HepG2 (cell line): ENCODE results near the gene ZBTB48. TPM values are rescaled to one million over a fixed set of nuclear protein-coding genes. Genes with fewer than 3 reads are reported as not detected.

ENCODE experiments used
- ATAC-seq: fragments of 200-7000 bp; cut with Tn5 transposase; 3 replicates; pipeline ENCODE4 v1.9.1; 2020; ENCODE audit warnings: mild to moderate bottlenecking, moderate library complexity
- BruUV-seq: library from RNA; stranded (reverse); fragments of 400-500 nt; replicated peaks from 2 replicates; lab custom pipeline; 2021; lab: Mats Ljungman, UMichigan
- CTCF ChIA-PET: fragments of 300-600 bp; formaldehyde crosslinking; extraction: SDS; loops from one replicate; lab custom pipeline; 2021; ENCODE audit warnings: low total read pairs, inconsistent platforms, low intra/inter-chr PET ratio; lab: Yijun Ruan, JAX
- POLR2A ChIA-PET: fragments of 350-600 bp; sonication (Branson Sonifier 250); formaldehyde crosslinking; loops from one replicate; lab custom pipeline; 2020; ENCODE audit warnings: antibody characterized with exemption, inconsistent platforms; lab: Yijun Ruan, JAX
- DNase-seq: peaks from one replicate; pipeline ENCODE4 v3.0.0-alpha.2; 2015; ENCODE audit warnings: low spot score
- FAIRE-seq: peaks from 3 replicates; lab custom pipeline; 2011; peaks lifted over from hg19 to GRCh38; lab: Jason Lieb, UNC
- H2AFZ ChIP-seq: one replicate; pipeline ENCODE4 v1.6.1; 2011; ENCODE audit warnings: low read length, inconsistent platforms
- H3K27ac ChIP-seq: fragments of 300-600 bp; 3 replicates; pipeline ENCODE4 v1.8.0; 2011; ENCODE audit warnings: mixed run types, mild to moderate bottlenecking, mixed read lengths, low read length, inconsistent platforms; ENCODE audit not compliant: insufficient read depth; ENCODE audit errors: extremely low read length
- H3K27me3 ChIP-seq, 2 experiments: fragments of 200-600 bp in 1 of 2; 2 replicates in 1 of 2; 3 replicates in 1 of 2; pipeline versions ENCODE4 v1.6.0 to v1.8.0; 2011; ENCODE audit warnings: low read length in 2 of 2, mild to moderate bottlenecking in 2 of 2, moderate library complexity in 2 of 2, inconsistent platforms in 1 of 2; ENCODE audit not compliant: insufficient read depth in 2 of 2, control insufficient read depth in 1 of 2
- H3K36me3 ChIP-seq, 2 experiments: fragments of 200-600 bp in 1 of 2; replicated peaks in 1 of 2; 2 replicates in 1 of 2; 3 replicates in 1 of 2; pipeline versions ENCODE4 v1.5.1 to v1.8.0; 2011; ENCODE audit warnings: low read length in 2 of 2, inconsistent platforms in 1 of 2; ENCODE audit not compliant: insufficient read depth in 2 of 2, control insufficient read depth in 1 of 2
- H3K4me1 ChIP-seq: 2 replicates; pipeline ENCODE4 v1.5.1; 2012; ENCODE audit warnings: low read length, inconsistent platforms; ENCODE audit not compliant: insufficient read depth
- H3K4me2 ChIP-seq: 2 replicates; pipeline ENCODE4 v1.6.0; 2011; ENCODE audit warnings: low read depth, low read length, inconsistent platforms
- H3K4me3 ChIP-seq, 3 experiments: fragments of 200-600 bp in 1 of 3; sonication (generic), shearing (Covaris generic) in 1 of 3; replicated peaks in 1 of 3; 2 replicates each; pipeline ENCODE4 v1.5.1; 2011 to 2016; ENCODE audit warnings: low read length in 3 of 3, inconsistent platforms in 2 of 3, low read depth in 2 of 3, mild to moderate bottlenecking in 2 of 3, control low read depth in 1 of 3, mixed read lengths in 1 of 3; ENCODE audit not compliant: insufficient read depth in 1 of 3
- H3K79me2 ChIP-seq: one replicate; pipeline ENCODE4 v1.6.1; 2011; ENCODE audit warnings: low read length, inconsistent platforms; ENCODE audit not compliant: insufficient read depth
- H3K9ac ChIP-seq: 2 replicates; pipeline ENCODE4 v1.6.0; 2011; ENCODE audit warnings: mild to moderate bottlenecking, low read depth, low read length, inconsistent platforms; ENCODE audit not compliant: insufficient read depth
- H3K9me3 ChIP-seq: 2 replicates; pipeline ENCODE4 v1.5.1; 2012; ENCODE audit warnings: mild to moderate bottlenecking, low read length
- H4K20me1 ChIP-seq: 2 replicates; pipeline ENCODE4 v1.6.0; 2011; ENCODE audit warnings: inconsistent platforms, mild to moderate bottlenecking, low read length, moderate library complexity; ENCODE audit not compliant: insufficient read depth
- CEBPZ ChIP-seq: IDR thresholded peaks from 2 replicates; pipeline ENCODE4 v1.6.1; 2012; ENCODE audit warnings: low read length, improper control_type of control experiment
- E2F2 ChIP-seq: sonication (generic); formaldehyde crosslinking; IDR thresholded peaks from 2 replicates; pipeline ENCODE4 v1.4.0; 2020; ENCODE audit warnings: missing genetic modification reagents, borderline replicate concordance
- SETDB1 ChIP-seq: sonication (generic); formaldehyde crosslinking; IDR thresholded peaks from 2 replicates; pipeline ENCODE4 v1.5.1; 2020; ENCODE audit warnings: missing genetic modification reagents, mild to moderate bottlenecking, borderline replicate concordance
- SNAI1 ChIP-seq: sonication (generic); formaldehyde crosslinking; IDR thresholded peaks from 2 replicates; pipeline ENCODE4 v1.5.0; 2020; ENCODE audit warnings: mild to moderate bottlenecking, missing genetic modification reagents, borderline replicate concordance
- ZNF3 ChIP-seq: IDR thresholded peaks from 2 replicates; pipeline ENCODE4 v1.7.0; 2017; ENCODE audit warnings: inconsistent platforms
- WGBS: methylation state at CpG from one replicate; pipeline ENCODE4 v1.1.6; 2017; ENCODE audit warnings: low lambda C conversion rate; 5-methylcytosine and 5-hydroxymethylcytosine counted together
- in situ Hi-C: cut with HindIII; loops from 2 replicates; pipeline ENCODE4 v1.10.0; 2017; ENCODE audit warnings: low pct_unique_long_range_greater_than_20kb; ENCODE audit not compliant: extremely low pct_ligation_motif_present
- intact Hi-C: fragments of 100-400 bp; cut with micrococcal nuclease; formaldehyde crosslinking; loops from one replicate; pipeline ENCODE4 v1.10.0; 2022; ENCODE audit not compliant: unreplicated experiment
- polyA plus RNA-seq, 8 experiments: library from polyadenylated mRNA; depleted of rRNA in 3 of 8; stranded (reverse) in 7 of 8; unstranded in 1 of 8; fragments of >200 nt; fragmentation: Illumina TruSeq in 4 of 8; extraction: Trizol in 4 of 8; gene quantifications; 2 replicates each; pipeline versions ENCODE4 v1.2.1 to v1.2.3, GENCODE V29; 2011 to 2016; ENCODE audit warnings: low read depth in 4 of 8, missing spikeins in 1 of 8, mixed read lengths in 1 of 8; ENCODE audit not compliant: insufficient read depth in 1 of 8
- total RNA-seq, 5 experiments: library from RNA; depleted of rRNA; stranded (reverse); fragments of >200 nt; fragmentation: Illumina TruSeq; extraction: Trizol; gene quantifications; 2 replicates each; pipeline ENCODE4 v1.2.3, GENCODE V29; 2016; ENCODE audit warnings: low read depth in 1 of 5
- TF ChIP-seq, protein P1 (sequence below): sonication (generic); formaldehyde crosslinking; IDR thresholded peaks from 2 replicates; pipeline ENCODE4 v1.8.0; 2022; ENCODE audit warnings: missing genetic modification reagents, mild to moderate bottlenecking, moderate library complexity, borderline replicate concordance

Gene ZBTB48
- total and polyA plus RNA-seq, 2 of the 13 experiments (the other 11 are each of a cell fraction or from before 2014, with no cell fraction given), result 13.0 to 17.1 TPM

DNA sequence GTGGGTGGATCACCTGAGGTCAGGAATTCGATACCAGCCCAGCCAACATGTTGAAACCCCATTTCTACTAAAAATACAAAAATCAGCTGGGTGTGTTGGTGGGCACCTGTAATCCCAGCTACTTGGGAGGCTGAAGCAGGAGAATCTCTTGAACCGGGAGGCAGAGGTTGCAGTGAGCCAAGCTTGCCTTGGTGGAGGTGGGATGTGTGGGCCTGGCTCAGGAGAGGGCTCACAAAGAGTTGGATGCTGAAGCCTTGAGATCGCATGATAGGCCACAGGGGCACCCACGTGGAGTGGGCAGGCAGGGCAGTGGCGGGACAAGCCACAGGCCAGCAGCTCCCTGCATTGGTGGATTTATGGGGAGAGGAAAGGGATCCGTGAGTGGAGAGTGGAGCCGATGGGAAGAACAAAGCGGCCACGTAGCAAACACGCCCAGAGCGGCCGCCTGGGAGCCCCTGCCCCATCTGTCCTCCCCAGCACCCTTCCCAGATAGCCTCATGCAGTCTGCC lies 49.2 kb downstream of the ZBTB48 start:
- intact Hi-C loops, result loop anchor here (5.0 kb wide), 1 partner anchor 47 kb away; no protein-coding TSS in a partner anchor
- ChIA-PET POLR2A (no interaction called here), CTCF (no interaction called here)
- WGBS, result 89% methylated on average over 11 of the region's 12 CpGs
- H3K27me3 ChIP-seq, result no peaks in the 10 kb centered on the region; a peak in 1 of 5 replicates
- peaks cover 3% of the 10 kb centered on the region; the same call in 1 of the 2 replicates for H4K20me1 ChIP-seq
- H3K9ac ChIP-seq, result no peak overlapping the region
- H3K4me3 ChIP-seq, result no peak overlapping the region
- no peak for TF ChIP-seq SETDB1
- TF ChIP-seq E2F2 (CRISPR knock-in tag), result no peak
- TF ChIP-seq, protein P1, sequence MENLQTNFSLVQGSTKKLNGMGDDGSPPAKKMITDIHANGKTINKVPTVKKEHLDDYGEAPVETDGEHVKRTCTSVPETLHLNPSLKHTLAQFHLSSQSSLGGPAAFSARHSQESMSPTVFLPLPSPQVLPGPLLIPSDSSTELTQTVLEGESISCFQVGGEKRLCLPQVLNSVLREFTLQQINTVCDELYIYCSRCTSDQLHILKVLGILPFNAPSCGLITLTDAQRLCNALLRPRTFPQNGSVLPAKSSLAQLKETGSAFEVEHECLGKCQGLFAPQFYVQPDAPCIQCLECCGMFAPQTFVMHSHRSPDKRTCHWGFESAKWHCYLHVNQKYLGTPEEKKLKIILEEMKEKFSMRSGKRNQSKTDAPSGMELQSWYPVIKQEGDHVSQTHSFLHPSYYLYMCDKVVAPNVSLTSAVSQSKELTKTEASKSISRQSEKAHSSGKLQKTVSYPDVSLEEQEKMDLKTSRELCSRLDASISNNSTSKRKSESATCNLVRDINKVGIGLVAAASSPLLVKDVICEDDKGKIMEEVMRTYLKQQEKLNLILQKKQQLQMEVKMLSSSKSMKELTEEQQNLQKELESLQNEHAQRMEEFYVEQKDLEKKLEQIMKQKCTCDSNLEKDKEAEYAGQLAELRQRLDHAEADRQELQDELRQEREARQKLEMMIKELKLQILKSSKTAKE (CRISPR knock-in tag), result no peak
- no peak for TF ChIP-seq ZNF3 (CRISPR knock-in tag)
- TF ChIP-seq CEBPZ, result no peak
- TF ChIP-seq SNAI1, result no peak
- FAIRE-seq, result no peak
- H3K36me3 ChIP-seq, result peaks cover 12 to 52% of the 10 kb centered on the region in 2 experiments; a peak in 4 of 5 replicates
- in situ Hi-C loops, result no loop called here
- no peak for ATAC-seq
- no peak for DNase-seq
- no peak overlapping the region for H2AFZ ChIP-seq
- H3K27ac ChIP-seq, result no peak overlapping the region
- BruUV-seq, result no TSS peak
- peaks cover 26% of the 10 kb centered on the region for H3K79me2 ChIP-seq
- H3K9me3 ChIP-seq, result no peaks in the 10 kb centered on the region
- H3K4me2 ChIP-seq, result no peak overlapping the region
- peaks cover 21% of the 10 kb centered on the region for H3K4me1 ChIP-seq
